Measurements from ENCODE around the gene HOXB7.
A peak's percentile ranks its signal among the peaks of the same experiment; 100 is the strongest.

HOXB7 gene

GRCh38 chr17:48606892-48607614 is 3.8 kb downstream of the HOXB7 start:
- no peak for DNase-seq

GRCh38 chr17:48605991-48606891 is 4.6 kb downstream of the HOXB7 start:
- no peak for DNase-seq

- no peak for DNase-seq
Measured at GRCh38 chr17:48605409-48605919, 5.4 kb downstream of the HOXB7 start.

GRCh38 chr17:48604770-48605329 is 6.0 kb downstream of the HOXB7 start, which contains the start of gene HOXB6:
Gene HOXB6 (minus strand): TSS chr17:48604986. CDS start chr17:48598150, 6,836 bp downstream.
- no peak for DNase-seq

- DNase-seq, result no peak
Measured at GRCh38 chr17:48603959-48604769, 6.7 kb downstream of the HOXB7 start.

- DNase-seq, result no peak
Measured at GRCh38 chr17:48601539-48602425, 9.0 kb downstream of the HOXB7 start.

GRCh38 chr17:48601207-48601538 is 9.6 kb downstream of the HOXB7 start:
- DNase-seq, result no peak

GRCh38 chr17:48600244-48601098 is 10.3 kb downstream of the HOXB7 start:
- DNase-seq, result no peak

- no peak for DNase-seq
Measured at GRCh38 chr17:48599354-48599753, 11.5 kb downstream of the HOXB7 start.

GRCh38 chr17:48598736-48599135 is 12.1 kb downstream of the HOXB7 start:
- no peak for DNase-seq

- peak; percentile 28 for DNase-seq
Measured at GRCh38 chr17:48597778-48598631, 12.8 kb downstream of the HOXB7 start.

- DNase-seq, result no peak
Measured at GRCh38 chr17:48597528-48597777, 13.4 kb downstream of the HOXB7 start.

GRCh38 chr17:48596735-48597527 is 13.9 kb downstream of the HOXB7 start:
- DNase-seq, result no peak

GRCh38 chr17:48596000-48596734 is 14.7 kb downstream of the HOXB7 start:
- DNase-seq, result peak; percentile 36

- DNase-seq, result no peak
Measured at GRCh38 chr17:48595278-48595999, 15.4 kb downstream of the HOXB7 start.

- no peak for DNase-seq
Measured at GRCh38 chr17:48594538-48595277, 16.1 kb downstream of the HOXB7 start.

Data from activated CD4-positive, alpha-beta T cell treated with anti-CD3 and anti-CD28 coated beads, Interleukin-2, amount 50 U/mL, for 16 hours (primary cell).